ENCODE data around the gene CDK4.

The CDK4 gene

GRCh38 chr12:57754411-57755193, 2.5 kb upstream of the CDK4 start, which contains the start of gene MARCHF9:
TSS of gene MARCHF9 (plus strand) at chr12:57755103. CDS start at chr12:57755529, 426 bp downstream.
- peak; percentile 73 for DNase-seq (ENCODE audit: insufficient read length)
- peak; percentile 86 for FAIRE-seq
- TF ChIP-seq POLR2AphosphoS5 (IDR thresholded peaks at IDR 0.05; ENCODE audit: low read depth, low read length) (no peak), TAF1 (IDR thresholded peaks at IDR 0.05; ENCODE audit: borderline replicate concordance, low read depth, low read length) (no peak), POLR2A (IDR thresholded peaks at IDR 0.05; ENCODE audit: low read depth, low read length) (no peak)

GRCh38 chr12:57753756-57754337, 1.7 kb upstream of the CDK4 start:
- FAIRE-seq (no peak), DNase-seq (ENCODE audit: insufficient read length) (no peak)
- no peak for TF ChIP-seq POLR2AphosphoS5 (IDR thresholded peaks at IDR 0.05; ENCODE audit: low read depth, low read length)

- DNase-seq (ENCODE audit: insufficient read length) (no peak), FAIRE-seq (no peak)
- TF ChIP-seq POLR2AphosphoS5 (IDR thresholded peaks at IDR 0.05; ENCODE audit: low read depth, low read length) = no peak
- no peak for TF ChIP-seq POLR2A (IDR thresholded peaks at IDR 0.05; ENCODE audit: low read depth, low read length)
- no peak for TF ChIP-seq TAF1 (IDR thresholded peaks at IDR 0.05; ENCODE audit: borderline replicate concordance, low read depth, low read length)
Observed at GRCh38 chr12:57752668-57753000, 524 bp upstream of the CDK4 start.

GRCh38 chr12:57751432-57751787, 700 bp downstream of the CDK4 start:
- TF ChIP-seq TAF1 (IDR thresholded peaks at IDR 0.05; ENCODE audit: borderline replicate concordance, low read depth, low read length) = no peak
- DNase-seq (ENCODE audit: insufficient read length) (no peak), FAIRE-seq (no peak)

- FAIRE-seq = no peak
- DNase-seq (ENCODE audit: insufficient read length) = no peak
- TF ChIP-seq POLR2A (IDR thresholded peaks at IDR 0.05; ENCODE audit: low read depth, low read length) (no peak; the same call in 1 of the 2 replicates), POLR2AphosphoS5 (IDR thresholded peaks at IDR 0.05; ENCODE audit: low read depth, low read length) (no peak), TAF1 (IDR thresholded peaks at IDR 0.05; ENCODE audit: borderline replicate concordance, low read depth, low read length) (no peak)
Observed at GRCh38 chr12:57750561-57751431, 1.3 kb downstream of the CDK4 start.

- TF ChIP-seq POLR2A (IDR thresholded peaks at IDR 0.05; ENCODE audit: low read depth, low read length) = no peak
- TF ChIP-seq POLR2AphosphoS5 (IDR thresholded peaks at IDR 0.05; ENCODE audit: low read depth, low read length) = no peak
- no peak for TF ChIP-seq TAF1 (IDR thresholded peaks at IDR 0.05; ENCODE audit: borderline replicate concordance, low read depth, low read length)
- DNase-seq (ENCODE audit: insufficient read length) = no peak
- no peak for FAIRE-seq
Observed at GRCh38 chr12:57749061-57749460, 3.0 kb downstream of the CDK4 start.

GRCh38 chr12:57746025-57746424, 6.1 kb downstream of the CDK4 start:
- TF ChIP-seq TAF1 (IDR thresholded peaks at IDR 0.05; ENCODE audit: borderline replicate concordance, low read depth, low read length) = no peak
- no peak for TF ChIP-seq POLR2A (IDR thresholded peaks at IDR 0.05; ENCODE audit: low read depth, low read length)
- no peak for TF ChIP-seq POLR2AphosphoS5 (IDR thresholded peaks at IDR 0.05; ENCODE audit: low read depth, low read length)
- FAIRE-seq (no peak), DNase-seq (ENCODE audit: insufficient read length) (no peak)

GRCh38 chr12:57745485-57745881, 6.6 kb downstream of the CDK4 start:
- FAIRE-seq = no peak
- TF ChIP-seq POLR2AphosphoS5 (IDR thresholded peaks at IDR 0.05; ENCODE audit: low read depth, low read length) (peak; percentile 55; the same call in 1 of the 2 replicates), TAF1 (IDR thresholded peaks at IDR 0.05; ENCODE audit: borderline replicate concordance, low read depth, low read length) (no peak), POLR2A (IDR thresholded peaks at IDR 0.05; ENCODE audit: low read depth, low read length) (peak; percentile 30; the same call in 1 of the 2 replicates)
- no peak for DNase-seq (ENCODE audit: insufficient read length)

GRCh38 chr12:57744777-57745484, 7.2 kb downstream of the CDK4 start, which contains the start of gene TSPAN31:
TSS of gene TSPAN31 (plus strand) at chr12:57745039. CDS start at chr12:57745155, 116 bp downstream.
- peak; percentile 96 for FAIRE-seq
- TF ChIP-seq POLR2A (IDR thresholded peaks at IDR 0.05; ENCODE audit: low read depth, low read length) (peak; percentile 69), POLR2AphosphoS5 (IDR thresholded peaks at IDR 0.05; ENCODE audit: low read depth, low read length) (peak; percentile 58), TAF1 (IDR thresholded peaks at IDR 0.05; ENCODE audit: borderline replicate concordance, low read depth, low read length) (peak; percentile 37; the same call in 1 of the 2 replicates)
- peak; percentile 84 for DNase-seq (ENCODE audit: insufficient read length)

- FAIRE-seq (no peak), DNase-seq (ENCODE audit: insufficient read length) (no peak)
- TF ChIP-seq POLR2A (IDR thresholded peaks at IDR 0.05; ENCODE audit: low read depth, low read length) (no peak), POLR2AphosphoS5 (IDR thresholded peaks at IDR 0.05; ENCODE audit: low read depth, low read length) (no peak)
Observed at GRCh38 chr12:57744194-57744776, 7.8 kb downstream of the CDK4 start.

GRCh38 chr12:57743769-57744168, 8.3 kb downstream of the CDK4 start:
- no peak for FAIRE-seq
- no peak for DNase-seq (ENCODE audit: insufficient read length)
- TF ChIP-seq POLR2A (IDR thresholded peaks at IDR 0.05; ENCODE audit: low read depth, low read length) (no peak), POLR2AphosphoS5 (IDR thresholded peaks at IDR 0.05; ENCODE audit: low read depth, low read length) (no peak), TAF1 (IDR thresholded peaks at IDR 0.05; ENCODE audit: borderline replicate concordance, low read depth, low read length) (no peak)
